CMK (cell line): ENCODE measurements around the gene HAO2.

ENCODE experiments used
- DNase-seq: peaks from one replicate; pipeline ENCODE4 v3.0.0-alpha.2; 2010; ENCODE audit warnings: low read depth

HAO2 gene

DNA sequence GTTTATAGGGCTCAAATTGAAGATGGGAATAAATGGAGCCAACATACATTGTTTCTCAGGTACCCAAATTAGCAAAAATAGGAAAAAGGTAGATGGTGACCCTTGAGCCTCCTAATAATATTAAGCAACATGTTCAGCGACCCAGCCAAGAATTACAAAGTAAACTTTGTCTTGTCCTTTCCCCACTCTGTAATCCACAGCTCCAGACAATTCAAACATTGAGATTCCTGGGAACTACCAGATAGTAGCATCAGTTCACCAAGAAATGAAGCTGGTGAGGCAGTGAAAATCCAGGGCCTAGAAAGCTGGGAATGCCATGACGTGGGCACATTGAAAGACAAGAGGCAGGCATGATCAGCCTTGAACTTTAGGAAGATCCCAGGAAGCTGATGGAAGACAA, 11.7 kb downstream of the HAO2 start:
- no peak for DNase-seq

DNA sequence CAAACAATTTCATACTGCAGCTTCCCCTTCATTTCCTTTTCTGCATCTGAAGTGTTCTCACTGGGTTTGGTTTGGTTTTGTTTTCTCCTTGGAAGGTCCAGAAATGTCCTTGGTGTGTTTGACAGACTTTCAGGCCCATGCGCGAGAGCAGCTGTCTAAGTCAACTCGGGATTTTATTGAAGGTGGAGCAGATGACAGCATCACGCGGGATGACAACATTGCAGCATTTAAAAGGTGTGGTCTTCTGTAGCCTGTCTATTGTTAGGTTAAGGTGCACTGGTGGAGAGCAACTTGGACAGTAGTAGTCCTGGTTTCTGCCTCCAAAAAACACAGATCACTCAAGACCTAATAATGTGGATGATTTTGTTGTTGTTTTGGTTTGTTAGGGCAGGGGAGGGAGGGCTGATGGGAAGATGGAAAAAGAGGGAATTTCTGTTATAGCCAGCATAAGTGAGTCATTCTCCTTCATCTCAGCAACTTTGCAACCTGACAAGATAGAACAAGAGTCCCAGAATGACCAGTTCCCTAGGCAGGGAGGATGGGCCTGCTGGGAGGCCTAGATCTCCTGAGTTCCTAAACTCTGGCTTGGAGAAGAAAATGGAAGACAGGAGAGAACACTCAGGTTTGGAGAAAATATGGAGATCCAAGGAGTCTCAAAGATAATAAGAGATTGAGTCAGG, 12.5 kb downstream of the HAO2 start:
- DNase-seq: no peak

DNA sequence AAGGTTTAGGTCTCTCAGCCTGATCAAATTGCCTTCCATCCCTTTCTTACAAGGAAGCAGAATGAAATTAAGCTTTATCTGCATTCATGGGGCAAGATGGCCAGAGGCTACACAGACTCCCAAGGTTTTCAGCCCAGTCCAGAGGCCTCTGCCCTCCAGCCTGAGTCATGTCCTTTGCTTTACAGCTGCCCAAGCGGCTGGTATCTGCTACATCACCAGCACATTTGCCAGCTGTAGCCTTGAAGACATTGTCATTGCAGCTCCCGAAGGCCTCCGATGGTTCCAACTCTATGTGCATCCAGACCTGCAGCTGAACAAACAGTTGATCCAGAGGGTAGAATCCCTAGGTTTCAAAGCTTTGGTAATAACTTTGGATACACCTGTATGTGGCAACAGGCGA, 16.0 kb downstream of the HAO2 start:
- DNase-seq: no peak

DNA sequence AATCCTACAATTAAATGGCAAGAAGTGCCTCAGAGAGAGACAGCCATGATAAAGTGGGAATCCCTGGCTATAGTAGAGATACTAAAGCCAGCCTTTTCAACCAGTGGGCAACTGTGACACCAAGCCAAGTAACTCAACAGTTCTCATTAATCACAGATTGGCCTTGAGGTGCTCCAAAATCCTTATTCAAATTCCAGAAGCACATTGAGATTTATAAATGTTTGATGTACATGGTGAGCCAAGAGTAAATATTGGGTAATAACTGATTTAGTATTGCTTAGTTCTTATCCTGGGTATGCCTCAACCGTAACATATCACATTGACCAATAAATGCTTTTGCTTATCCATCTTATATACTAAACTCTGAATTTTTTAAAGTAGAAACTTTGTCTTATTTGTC, 17.1 kb downstream of the HAO2 start:
- no peak for DNase-seq

- no peak for DNase-seq
Measured at GRCh38 chr1:119387858-119388257, 19.3 kb downstream of the HAO2 start.

DNA sequence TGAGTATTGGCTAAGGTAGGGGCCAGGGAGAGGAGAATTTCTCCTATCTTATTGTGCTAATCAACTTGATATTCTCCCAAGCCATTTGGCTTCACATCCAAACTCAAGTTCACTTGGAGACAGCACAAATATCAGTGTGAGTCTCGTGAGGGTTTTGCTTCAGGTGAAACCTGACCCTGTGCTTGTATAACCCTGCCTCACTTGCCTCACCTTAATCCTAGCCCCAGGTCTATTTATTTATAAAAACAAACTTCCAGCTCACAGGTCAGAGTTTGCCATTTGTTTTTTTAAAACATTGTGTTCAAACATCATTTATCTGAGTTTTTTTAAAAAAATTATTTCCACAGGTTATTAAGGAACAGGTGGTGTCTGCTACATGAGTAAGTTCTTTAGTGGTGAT, 19.9 kb downstream of the HAO2 start:
- no peak for DNase-seq

- no peak for DNase-seq
Measured at GRCh38 chr1:119390526-119390925, 21.9 kb downstream of the HAO2 start.

DNA sequence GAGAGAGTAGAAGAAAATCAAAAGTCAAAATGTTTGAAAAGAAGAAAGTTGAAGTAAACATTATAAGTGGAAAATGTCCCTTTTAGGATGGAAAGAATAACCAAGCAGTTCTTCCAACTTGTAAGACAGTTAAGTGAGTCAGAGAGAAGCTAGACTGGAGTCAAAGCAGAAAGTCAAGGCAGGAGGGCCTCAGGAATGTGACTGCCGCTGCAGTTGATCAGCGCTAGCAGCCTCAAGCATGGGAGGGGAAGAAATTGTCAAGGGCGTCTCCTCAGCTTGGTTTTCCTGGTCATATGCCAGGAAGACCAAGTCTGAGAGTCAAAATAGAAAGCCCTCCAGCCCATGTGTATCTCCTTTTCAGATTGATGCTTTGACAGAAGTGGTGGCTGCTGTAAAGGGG, 23.2 kb downstream of the HAO2 start:
- DNase-seq: no peak

GRCh38 chr1:119394085-119394484, 25.5 kb downstream of the HAO2 start:
- no peak for DNase-seq

DNA sequence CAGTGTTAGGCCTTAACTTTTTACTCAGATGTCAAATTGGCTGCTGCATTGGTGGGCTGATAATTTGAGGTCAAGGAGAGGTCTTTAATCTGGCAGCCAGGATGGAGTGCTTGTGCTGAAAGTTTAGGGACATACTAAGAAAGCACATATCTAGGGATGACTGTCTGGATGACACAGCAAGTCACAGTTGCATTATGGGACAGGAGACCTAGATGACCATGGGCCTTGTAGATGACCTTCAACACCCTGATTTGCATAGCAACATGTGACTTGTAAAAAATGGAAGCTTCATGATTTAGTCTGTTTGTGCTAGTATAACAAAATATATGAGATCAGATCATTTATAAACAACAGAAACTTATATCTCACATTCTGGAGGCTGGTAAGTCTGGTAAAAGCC, 28.4 kb downstream of the HAO2 start:
- no peak for DNase-seq

DNA sequence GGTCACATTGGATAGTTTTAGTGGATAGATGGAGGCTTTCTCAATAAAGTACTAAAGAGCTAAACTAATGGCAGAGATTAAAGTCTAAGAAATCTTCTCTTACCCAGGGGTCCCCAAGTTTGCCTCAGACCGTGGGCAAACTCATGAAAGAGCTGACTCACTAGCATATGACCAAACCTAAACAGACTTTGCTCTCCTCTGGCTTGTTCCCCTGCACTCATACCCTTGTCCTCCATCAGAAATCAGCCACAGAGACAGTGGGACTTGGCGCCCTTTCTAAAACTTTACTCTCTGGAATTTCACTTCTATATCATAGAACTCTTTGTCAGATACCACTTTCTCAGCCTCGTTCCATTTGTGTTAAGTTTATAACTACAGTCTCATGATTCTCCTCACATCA, 29.4 kb downstream of the HAO2 start:
- no peak for DNase-seq

- DNase-seq: no peak
Measured at GRCh38 chr1:119404736-119405135, 36.2 kb downstream of the HAO2 start.

DNA sequence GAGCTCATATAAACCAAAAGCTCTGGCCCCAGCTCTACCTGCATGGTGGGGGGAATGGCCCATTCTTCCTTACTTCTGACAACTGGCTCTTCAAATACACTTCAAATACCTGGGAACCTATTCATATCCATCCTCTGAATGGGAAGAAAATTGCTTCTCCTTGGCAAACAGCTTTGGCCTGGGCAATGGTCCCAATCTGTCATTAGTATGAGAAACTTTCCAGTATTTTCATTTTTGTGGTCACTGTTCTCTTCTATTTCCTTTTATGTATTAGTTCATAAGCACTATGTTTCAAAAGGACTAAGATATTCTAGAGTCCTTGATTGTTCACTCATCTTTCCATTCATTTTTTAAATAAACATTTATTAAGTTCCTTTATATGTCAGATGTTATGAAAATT, 41.1 kb downstream of the HAO2 start:
- DNase-seq: no peak

DNA sequence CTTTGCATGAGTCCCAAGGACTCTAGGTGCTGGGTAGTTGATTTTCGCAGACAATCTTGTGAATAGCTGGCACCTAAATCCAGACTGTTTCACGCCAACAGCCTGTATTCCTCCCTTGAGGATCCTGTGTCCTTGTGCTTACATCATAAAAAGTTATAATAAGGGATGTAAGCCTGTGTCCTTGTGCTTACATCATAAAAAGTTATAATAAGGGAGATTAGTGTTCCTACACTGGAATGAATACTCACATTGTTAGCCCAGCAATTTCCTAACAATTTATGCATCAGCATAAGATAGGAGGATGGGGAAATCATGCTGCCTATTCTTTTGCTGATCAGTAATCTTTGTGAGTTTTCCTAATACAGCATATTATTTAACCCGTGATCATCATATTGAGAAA, 42.4 kb downstream of the HAO2 start:
- DNase-seq: no peak

DNA sequence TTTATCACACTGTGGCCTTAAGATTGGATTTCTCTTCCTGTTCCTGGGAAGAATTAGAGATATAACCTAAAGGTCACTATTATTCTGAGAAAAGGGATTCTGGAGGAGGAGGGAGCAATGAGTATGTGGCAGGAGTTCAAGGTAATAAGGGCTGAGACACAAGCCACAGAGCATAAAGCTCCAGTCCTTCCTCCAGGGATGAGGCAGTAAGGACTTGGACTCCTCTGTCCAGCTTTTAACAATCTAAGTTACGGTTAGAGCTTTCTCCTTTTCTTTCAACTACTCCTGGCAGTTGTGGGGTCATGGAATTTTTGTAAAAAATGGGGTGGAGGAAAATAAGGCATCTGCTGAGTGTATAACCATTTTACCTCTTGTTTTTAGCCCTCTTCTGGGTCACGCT, 46.4 kb downstream of the HAO2 start, which contains the start of gene HSD3B2:
Gene HSD3B2, plus strand, starts transcription at position 201 of the 400 bp plus-strand sequence. CDS start 270 bp downstream, outside the sequence.
- DNase-seq: no peak

GRCh38 chr1:119416006-119416640, 47.5 kb downstream of the HAO2 start:
- DNase-seq: no peak

DNA sequence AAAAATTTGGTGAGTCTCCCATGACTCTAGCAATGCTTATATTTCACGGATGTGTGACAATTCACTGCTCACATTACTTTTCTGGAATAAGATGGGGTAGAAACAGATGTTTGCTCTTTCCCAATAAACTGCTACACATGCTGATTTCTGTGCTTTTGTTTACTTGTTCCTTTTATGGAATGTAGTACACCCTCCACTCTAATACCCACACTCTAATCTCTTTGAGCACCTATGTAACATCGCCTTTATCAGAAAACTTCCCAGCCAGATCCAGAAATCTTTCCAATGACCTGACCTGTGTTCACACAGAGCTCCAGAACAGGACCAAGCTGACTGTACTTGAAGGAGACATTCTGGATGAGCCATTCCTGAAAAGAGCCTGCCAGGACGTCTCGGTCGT, 50.5 kb downstream of the HAO2 start:
- no peak for DNase-seq

DNA sequence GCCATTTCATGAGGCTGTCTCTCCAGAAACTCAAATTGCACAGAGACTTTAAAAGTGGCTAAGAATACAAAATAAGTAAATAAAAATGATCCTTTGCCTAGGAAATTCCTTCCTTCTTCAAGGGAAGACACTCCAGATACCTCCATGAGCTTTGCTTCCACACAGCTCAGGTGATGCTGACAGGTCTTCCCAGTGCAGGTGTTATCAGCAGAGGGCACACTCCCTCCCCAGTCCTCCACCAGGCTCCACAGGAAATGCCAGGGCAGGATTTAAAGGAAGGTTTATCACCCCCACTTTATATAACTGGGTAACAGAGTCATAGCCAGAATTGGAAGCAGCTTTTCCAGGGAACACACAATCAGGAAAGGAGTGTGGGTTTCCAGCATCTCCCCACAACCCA, 52.1 kb downstream of the HAO2 start:
- no peak for DNase-seq

DNA sequence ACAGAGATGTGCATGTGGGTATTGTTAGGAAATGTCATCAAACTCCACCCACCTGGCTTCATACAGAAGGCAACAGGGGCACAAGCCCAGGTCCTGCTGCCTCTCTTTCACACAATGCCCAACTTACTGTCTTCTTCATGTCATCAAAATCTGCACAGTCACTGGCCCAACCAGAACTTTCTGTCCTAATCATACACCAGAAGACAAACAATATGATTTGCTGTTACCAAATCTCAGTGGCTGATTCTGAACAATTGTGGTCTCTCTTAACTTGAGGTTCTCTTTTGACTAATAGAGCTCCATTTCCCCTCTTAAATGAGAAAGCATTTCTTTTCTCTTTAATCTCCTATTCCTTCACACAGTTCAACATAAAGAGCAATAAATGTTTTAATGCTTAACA, 54.0 kb downstream of the HAO2 start:
- no peak for DNase-seq

- DNase-seq: no peak
Measured at GRCh38 chr1:119428991-119429390, 60.4 kb downstream of the HAO2 start.

GRCh38 chr1:119429687-119430086, 61.1 kb downstream of the HAO2 start:
- DNase-seq: no peak

- DNase-seq: no peak
Measured at GRCh38 chr1:119430486-119430885, 61.9 kb downstream of the HAO2 start.

- no peak for DNase-seq
Measured at GRCh38 chr1:119431836-119432235, 63.3 kb downstream of the HAO2 start.

- DNase-seq: no peak
Measured at GRCh38 chr1:119435052-119435451, 66.5 kb downstream of the HAO2 start.
